ENCODE results near the gene ZBTB17.

DNA sequence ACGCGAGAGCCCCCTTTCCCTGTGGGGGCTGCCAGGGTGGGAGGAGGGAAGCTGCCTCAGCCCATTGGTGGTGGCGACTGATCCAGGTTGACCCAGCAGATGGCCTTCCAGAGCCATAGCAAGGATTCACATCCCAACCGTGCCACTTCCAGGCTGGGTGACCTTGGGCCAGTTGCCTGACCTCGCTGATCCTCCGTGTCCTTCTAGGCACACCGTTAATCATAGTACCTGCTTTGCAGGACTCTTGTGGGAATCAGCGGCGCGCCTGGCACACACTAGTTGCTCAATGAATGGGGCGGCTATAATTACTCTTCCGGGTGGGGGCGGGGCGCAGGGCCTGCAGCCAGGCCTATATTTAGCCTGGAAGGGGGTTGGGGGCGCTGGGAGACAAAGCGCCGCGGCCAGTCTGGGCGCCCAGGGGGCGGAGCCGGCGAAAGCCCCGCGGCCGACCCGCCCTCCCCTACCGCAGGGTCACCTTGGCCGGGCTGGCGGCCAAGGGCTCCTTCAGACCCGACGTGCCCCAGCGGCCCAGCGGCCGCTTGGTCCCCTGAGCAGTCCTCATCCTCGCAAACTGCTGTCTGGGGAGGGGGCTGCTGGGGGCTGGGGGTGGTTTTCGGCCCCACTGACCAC, 36.8 kb upstream of the ZBTB17 start:
- TF ChIP-seq, protein P1, sequence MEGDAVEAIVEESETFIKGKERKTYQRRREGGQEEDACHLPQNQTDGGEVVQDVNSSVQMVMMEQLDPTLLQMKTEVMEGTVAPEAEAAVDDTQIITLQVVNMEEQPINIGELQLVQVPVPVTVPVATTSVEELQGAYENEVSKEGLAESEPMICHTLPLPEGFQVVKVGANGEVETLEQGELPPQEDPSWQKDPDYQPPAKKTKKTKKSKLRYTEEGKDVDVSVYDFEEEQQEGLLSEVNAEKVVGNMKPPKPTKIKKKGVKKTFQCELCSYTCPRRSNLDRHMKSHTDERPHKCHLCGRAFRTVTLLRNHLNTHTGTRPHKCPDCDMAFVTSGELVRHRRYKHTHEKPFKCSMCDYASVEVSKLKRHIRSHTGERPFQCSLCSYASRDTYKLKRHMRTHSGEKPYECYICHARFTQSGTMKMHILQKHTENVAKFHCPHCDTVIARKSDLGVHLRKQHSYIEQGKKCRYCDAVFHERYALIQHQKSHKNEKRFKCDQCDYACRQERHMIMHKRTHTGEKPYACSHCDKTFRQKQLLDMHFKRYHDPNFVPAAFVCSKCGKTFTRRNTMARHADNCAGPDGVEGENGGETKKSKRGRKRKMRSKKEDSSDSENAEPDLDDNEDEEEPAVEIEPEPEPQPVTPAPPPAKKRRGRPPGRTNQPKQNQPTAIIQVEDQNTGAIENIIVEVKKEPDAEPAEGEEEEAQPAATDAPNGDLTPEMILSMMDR (IDR thresholded peaks at IDR 0.05), result no peak
- no peak for TF ChIP-seq POLR2A (IDR thresholded peaks at IDR 0.05)
